ENCODE data around the gene TSPOAP1. TPM values are rescaled to one million over a fixed set of nuclear protein-coding genes. Genes with fewer than 3 reads are reported as not detected.

TSPOAP1 gene
- total and polyA plus RNA-seq, 10 of the 15 experiments (the other 5 are each of a cell fraction or from before 2014, with no cell fraction given) = 0.58 to 16.4 (median 4.2) TPM; not detected in 1

DNA sequence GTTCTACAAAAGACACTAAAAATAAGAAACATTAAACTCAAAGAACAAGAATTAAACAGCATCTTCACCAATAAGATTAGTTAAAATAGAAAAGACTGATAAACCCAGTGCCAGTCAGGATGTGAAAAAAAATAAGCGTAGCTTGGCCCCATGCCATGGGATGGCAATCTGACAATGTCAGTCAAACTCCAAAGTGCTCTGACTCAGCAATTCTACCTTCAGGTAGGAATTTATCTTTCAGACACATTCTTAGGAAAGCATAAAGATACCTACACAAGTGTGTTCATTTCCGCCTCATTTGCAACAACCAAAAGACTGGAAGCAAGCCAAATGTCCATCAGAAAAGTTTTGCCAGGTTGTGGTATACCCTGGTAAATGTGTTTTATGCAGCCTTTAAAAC is 38.7 kb downstream of the TSPOAP1 start:
- no peaks in the 10 kb centered on the region for H3K27me3 ChIP-seq (replicated peaks in 1 of 2; ENCODE audit: control insufficient read depth in 2 of 2, insufficient read depth in 2 of 2, low read length in 1 of 2)
- no peaks in the 10 kb centered on the region for H3K36me3 ChIP-seq (ENCODE audit: control insufficient read depth in 2 of 2, insufficient read depth in 2 of 2, low read length in 1 of 2)
- WGBS (ENCODE audit: insufficient coverage, insufficient replicate concordance, low lambda C conversion rate, missing lambda C conversion rate) = 47% methylated on average over 2 of the region's 2 CpGs
- ChIA-PET SMC1A (ENCODE audit: uncharacterized antibody, unreplicated experiment) (no interaction called here), RAD21 (ENCODE audit: unreplicated experiment) (no interaction called here), CTCF (no interaction called here), POLR2A (no interaction called here)
- no peak overlapping the region for H2AFZ ChIP-seq (ENCODE audit: control insufficient read depth, low read depth, low read length)
- ATAC-seq = no peak
- no peak for FAIRE-seq
- no peaks in the 10 kb centered on the region for H4K20me1 ChIP-seq (ENCODE audit: control insufficient read depth, insufficient read depth)
- intact Hi-C loops (cut with micrococcal nuclease; ENCODE audit: unreplicated experiment) = no loop called here
- H3K79me2 ChIP-seq (ENCODE audit: control insufficient read depth, insufficient read depth, low read length) = no peaks in the 10 kb centered on the region
- no peak overlapping the region for H3K4me2 ChIP-seq (ENCODE audit: control insufficient read depth, insufficient read depth)
- in situ Hi-C loops (cut with MboI) = no loop called here
- no peak overlapping the region for H3K27ac ChIP-seq (ENCODE audit: control insufficient read depth, insufficient read depth)
- H3K4me1 ChIP-seq (ENCODE audit: control insufficient read depth, insufficient read depth, low read length) = no peaks in the 10 kb centered on the region
- no peak overlapping the region for H3K9ac ChIP-seq (ENCODE audit: control insufficient read depth, insufficient read depth, low read length)
- no TSS peak for BruUV-seq (replicated peaks)
- no peak for DNase-seq (ENCODE audit: low read depth, low spot score)
- H3K4me3 ChIP-seq = no peak overlapping the region
- TF ChIP-seq POU2F2 (IDR thresholded peaks at IDR 0.05; ENCODE audit: borderline replicate concordance, low read depth, low read length) (no peak), SUZ12 (IDR thresholded peaks at IDR 0.05; ENCODE audit: unreplicated experiment) (no peak), CBX3 (IDR thresholded peaks at IDR 0.05; ENCODE audit: borderline replicate concordance, low read depth) (no peak), MXI1 (IDR thresholded peaks at IDR 0.05; ENCODE audit: low read depth, low read length) (no peak)
- no peaks in the 10 kb centered on the region for H3K9me3 ChIP-seq (replicated peaks; ENCODE audit: control insufficient read depth, insufficient read depth, low read length)

DNA sequence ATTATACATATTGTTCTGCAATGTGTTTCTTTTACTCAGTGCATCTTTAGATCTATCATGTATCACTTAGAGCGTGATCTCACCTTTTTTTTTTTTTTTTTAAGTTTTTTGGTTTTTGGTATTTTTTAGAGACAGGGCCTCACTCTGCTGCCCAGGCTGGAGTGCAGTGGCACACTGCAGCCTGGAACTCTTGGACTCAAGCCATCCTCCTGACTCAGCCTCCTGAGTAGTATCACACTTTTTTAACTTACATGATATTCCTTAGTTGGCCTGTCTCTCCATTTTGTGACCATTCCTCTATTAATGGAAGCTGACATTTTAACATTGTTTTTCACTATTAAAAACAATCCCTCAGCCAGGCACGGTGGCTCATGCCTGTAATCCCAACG is 43.2 kb downstream of the TSPOAP1 start:
- Histone ChIP-seq H4K20me1 (ENCODE audit: control insufficient read depth, insufficient read depth) (no peaks in the 10 kb centered on the region), H3K9me3 (replicated peaks; ENCODE audit: control insufficient read depth, insufficient read depth, low read length) (no peaks in the 10 kb centered on the region), H3K36me3 (ENCODE audit: control insufficient read depth in 2 of 2, insufficient read depth in 2 of 2, low read length in 1 of 2) (no peaks in the 10 kb centered on the region), H3K4me2 (ENCODE audit: control insufficient read depth, insufficient read depth) (no peak overlapping the region), H3K9ac (ENCODE audit: control insufficient read depth, insufficient read depth, low read length) (no peak overlapping the region), H3K27me3 (replicated peaks in 1 of 2; ENCODE audit: control insufficient read depth in 2 of 2, insufficient read depth in 2 of 2, low read length in 1 of 2) (no peaks in the 10 kb centered on the region), H2AFZ (ENCODE audit: control insufficient read depth, low read depth, low read length) (no peak overlapping the region), H3K79me2 (ENCODE audit: control insufficient read depth, insufficient read depth, low read length) (no peaks in the 10 kb centered on the region), H3K27ac (ENCODE audit: control insufficient read depth, insufficient read depth) (no peak overlapping the region), H3K4me3 (no peak overlapping the region), H3K4me1 (ENCODE audit: control insufficient read depth, insufficient read depth, low read length) (no peaks in the 10 kb centered on the region)
- ChIA-PET CTCF (interaction anchor here (0.7 to 3.4 kb wide), 3 partner anchors 9 to 19 kb away, joined by 4 to 9 read pairs (median 4); no protein-coding TSS in a partner anchor), RAD21 (ENCODE audit: unreplicated experiment) (interaction anchor here (0.7 kb wide), 1 partner anchor 132 kb away, joined by 3 read pairs; the partner anchor contains the start of gene RNF43), SMC1A (ENCODE audit: uncharacterized antibody, unreplicated experiment) (no interaction called here), POLR2A (interaction anchor here (0.7 kb wide), 1 partner anchor 105 kb away, joined by 3 read pairs; no protein-coding TSS in a partner anchor)
- FAIRE-seq = no peak
- TF ChIP-seq MYC (IDR thresholded peaks at IDR 0.05; ENCODE audit: insufficient read depth, insufficient read length, insufficient replicate concordance, low read length, severe bottlenecking) (no peak), CHD1 (IDR thresholded peaks at IDR 0.05; ENCODE audit: low read depth, low read length) (no peak), JUND (IDR thresholded peaks at IDR 0.05; ENCODE audit: low read depth, low read length) (no peak), NRF1 (conservative IDR thresholded peaks at IDR 0.05; ENCODE audit: low read depth, low read length) (no peak)
- TF ChIP-seq, protein P1, sequence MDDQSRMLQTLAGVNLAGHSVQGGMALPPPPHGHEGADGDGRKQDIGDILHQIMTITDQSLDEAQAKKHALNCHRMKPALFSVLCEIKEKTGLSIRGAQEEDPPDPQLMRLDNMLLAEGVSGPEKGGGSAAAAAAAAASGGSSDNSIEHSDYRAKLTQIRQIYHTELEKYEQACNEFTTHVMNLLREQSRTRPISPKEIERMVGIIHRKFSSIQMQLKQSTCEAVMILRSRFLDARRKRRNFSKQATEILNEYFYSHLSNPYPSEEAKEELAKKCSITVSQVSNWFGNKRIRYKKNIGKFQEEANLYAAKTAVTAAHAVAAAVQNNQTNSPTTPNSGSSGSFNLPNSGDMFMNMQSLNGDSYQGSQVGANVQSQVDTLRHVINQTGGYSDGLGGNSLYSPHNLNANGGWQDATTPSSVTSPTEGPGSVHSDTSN (IDR thresholded peaks at IDR 0.05; ENCODE audit: insufficient replicate concordance, low read depth, low read length) = no peak
- 62% methylated on average over 3 of the region's 3 CpGs for WGBS (ENCODE audit: insufficient coverage, insufficient replicate concordance, low lambda C conversion rate, missing lambda C conversion rate)
- BruUV-seq (replicated peaks) = no TSS peak
- ATAC-seq = no peak
- in situ Hi-C loops (cut with MboI) = no loop called here
- intact Hi-C loops (cut with micrococcal nuclease; ENCODE audit: unreplicated experiment) = no loop called here
- no peak for DNase-seq (ENCODE audit: low read depth, low spot score)

All from GM12878 (cell line).